GM19043 (cell line): ENCODE results near the gene HUS1.
"Not testable (repeated sequence)": the region's sequence is repeated elsewhere in the genome, so short reads cannot be mapped to it uniquely, and the experiment has no call there.

Experiments used
- ATAC-seq: cut with Tn5 transposase; IDR thresholded peaks from one replicate; pipeline ENCODE4 v1.9.1; 2021; ENCODE audit warnings: low read depth; ENCODE audit not compliant: unreplicated experiment

The HUS1 gene

GRCh38 chr7:47979145-47979831 lies at the start of gene HUS1:
TSS of gene HUS1 (minus strand) at chr7:47979615. CDS start at chr7:47979519, 96 bp downstream.
- peak; percentile 95 for ATAC-seq

GRCh38 chr7:48028938-48029337 lies 49.5 kb upstream of the HUS1 start, which contains the start of gene SUN3:
TSS of gene SUN3 (minus strand) at chr7:48029107. CDS start at chr7:48028938, 169 bp downstream.
- ATAC-seq, result no peak

DNA sequence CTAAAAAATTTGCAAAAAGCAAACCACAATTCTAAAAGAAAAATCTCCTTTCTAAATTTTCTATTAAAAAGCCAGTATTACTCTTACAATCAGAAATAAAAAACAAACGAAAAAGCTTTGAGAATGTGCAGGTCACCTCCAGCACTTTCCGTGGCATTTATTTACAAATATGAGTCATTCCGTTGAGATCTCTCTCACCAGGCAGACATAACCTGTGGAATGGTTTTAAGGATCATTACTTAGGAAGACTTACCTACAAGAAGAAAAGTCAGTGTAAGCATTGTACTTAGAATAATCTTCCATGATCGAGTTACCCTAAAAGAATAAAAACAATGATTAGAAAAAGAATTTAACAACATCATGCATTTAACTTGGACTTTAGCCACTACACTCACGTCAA lies 46.2 kb upstream of the HUS1 start:
- ATAC-seq, result no peak

- ATAC-seq, result no peak
Measured at GRCh38 chr7:48017674-48018073, 38.3 kb upstream of the HUS1 start.

GRCh38 chr7:48016641-48017040 lies 37.2 kb upstream of the HUS1 start:
- ATAC-seq, result no peak

GRCh38 chr7:48011951-48012350 lies 32.5 kb upstream of the HUS1 start:
- ATAC-seq, result no peak

GRCh38 chr7:48011323-48011722 lies 31.9 kb upstream of the HUS1 start:
- ATAC-seq, result no peak

DNA sequence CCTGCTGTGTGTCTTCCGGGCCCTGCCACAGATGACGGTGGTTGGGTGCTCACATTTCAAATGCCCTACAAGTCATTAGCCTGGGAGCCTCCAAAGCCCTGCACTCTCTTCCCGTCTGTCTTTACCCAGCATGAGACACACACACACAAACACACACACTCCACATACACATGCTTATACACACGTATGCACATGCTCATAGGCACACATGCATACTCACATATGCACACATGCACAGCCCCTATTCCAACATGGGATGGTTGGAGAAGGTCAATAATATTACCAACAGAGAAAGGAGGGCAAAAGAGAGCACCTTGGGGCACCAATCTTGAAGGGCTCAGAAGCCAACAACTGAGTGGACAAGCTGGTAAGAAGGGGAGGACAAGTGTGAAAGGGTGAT lies 30.5 kb upstream of the HUS1 start:
- ATAC-seq, result no peak

DNA sequence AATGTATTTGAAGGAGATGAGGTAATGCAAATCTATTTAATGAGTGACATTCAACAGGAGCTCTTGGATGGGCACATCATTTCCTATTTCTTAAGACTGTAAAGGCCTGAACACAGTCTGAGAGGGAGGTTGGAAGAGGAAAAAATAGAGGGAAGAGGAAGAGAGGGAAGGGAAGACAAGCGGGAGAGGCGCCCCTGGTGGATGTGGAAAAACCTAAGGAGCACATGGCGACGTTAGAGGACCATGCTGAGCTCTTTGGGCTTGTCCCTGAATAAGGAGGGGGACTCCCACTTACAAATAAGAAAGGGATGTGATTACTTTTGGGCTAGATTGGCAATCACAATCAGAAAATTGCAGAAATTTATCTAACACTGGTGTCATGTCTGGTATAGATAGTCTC lies 29.8 kb upstream of the HUS1 start:
- no peak for ATAC-seq

DNA sequence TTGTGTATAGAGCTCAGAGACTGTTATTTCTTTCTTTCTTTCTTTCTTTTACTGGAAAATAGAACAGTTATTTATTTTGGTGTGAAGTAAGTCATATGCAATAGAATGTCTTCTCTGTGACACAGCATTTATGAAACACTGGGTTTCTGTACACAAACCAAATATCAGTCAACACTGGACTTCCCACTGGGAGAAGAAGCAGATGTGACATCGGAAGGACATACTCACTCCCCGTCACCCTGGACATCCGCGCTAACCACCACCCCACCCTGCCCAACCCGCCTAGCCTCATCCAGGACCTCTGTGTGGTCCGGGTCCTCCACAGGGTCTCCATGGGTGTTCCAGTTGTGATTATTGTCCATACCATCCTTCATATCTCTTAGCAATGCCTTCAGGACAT lies 27.5 kb upstream of the HUS1 start:
- ATAC-seq, result no peak

GRCh38 chr7:48004638-48005037 lies 25.2 kb upstream of the HUS1 start:
- no peak for ATAC-seq

GRCh38 chr7:48004032-48004431 lies 24.6 kb upstream of the HUS1 start:
- ATAC-seq, result no peak

GRCh38 chr7:48000164-48000563 lies 20.7 kb upstream of the HUS1 start:
- not testable (repeated sequence) for ATAC-seq

DNA sequence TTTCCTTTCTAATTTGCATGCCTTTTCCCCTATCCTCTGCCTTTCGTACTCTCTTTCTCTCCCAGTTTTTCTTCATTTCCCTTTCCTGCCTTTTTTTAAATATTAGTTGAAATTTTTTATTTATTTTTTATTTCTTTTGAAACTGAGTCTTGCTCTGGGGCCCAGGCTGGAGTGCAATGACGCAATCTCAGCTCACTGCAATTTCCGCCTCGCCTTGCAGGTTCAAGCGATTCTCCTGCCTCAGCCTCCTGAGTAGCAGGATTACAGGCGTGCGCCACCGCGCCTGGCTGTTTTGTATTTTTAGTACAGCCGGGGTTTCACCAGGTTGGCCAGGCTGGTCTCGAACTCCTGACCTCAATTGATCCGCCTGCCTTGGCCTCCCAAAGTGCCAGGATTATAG lies 20.0 kb upstream of the HUS1 start:
- no peak for ATAC-seq

DNA sequence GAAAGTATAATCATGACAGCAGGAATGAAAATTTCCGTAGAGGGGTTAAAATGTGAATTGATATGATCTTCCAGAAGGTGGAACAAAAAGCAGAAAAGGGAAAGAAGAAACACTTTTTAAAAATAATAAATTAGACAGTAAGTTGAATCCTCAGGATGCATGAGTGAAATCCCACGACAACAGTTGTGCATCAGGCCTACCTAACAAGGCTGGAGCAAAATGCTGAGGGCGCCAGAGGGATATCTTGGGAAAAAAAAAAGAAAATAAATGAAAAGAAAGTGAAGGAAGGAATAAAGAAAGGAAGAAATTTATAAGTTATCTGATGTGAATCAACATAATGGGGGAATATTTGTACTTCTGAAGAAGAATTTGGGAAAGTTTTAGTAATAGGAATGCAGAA lies 13.0 kb upstream of the HUS1 start:
- no peak for ATAC-seq

GRCh38 chr7:47991741-47992311 lies 12.4 kb upstream of the HUS1 start:
- peak; percentile 98 for ATAC-seq

- no peak for ATAC-seq
Measured at GRCh38 chr7:47991270-47991669, 11.9 kb upstream of the HUS1 start.

- ATAC-seq, result no peak
Measured at GRCh38 chr7:47990592-47990991, 11.2 kb upstream of the HUS1 start.

DNA sequence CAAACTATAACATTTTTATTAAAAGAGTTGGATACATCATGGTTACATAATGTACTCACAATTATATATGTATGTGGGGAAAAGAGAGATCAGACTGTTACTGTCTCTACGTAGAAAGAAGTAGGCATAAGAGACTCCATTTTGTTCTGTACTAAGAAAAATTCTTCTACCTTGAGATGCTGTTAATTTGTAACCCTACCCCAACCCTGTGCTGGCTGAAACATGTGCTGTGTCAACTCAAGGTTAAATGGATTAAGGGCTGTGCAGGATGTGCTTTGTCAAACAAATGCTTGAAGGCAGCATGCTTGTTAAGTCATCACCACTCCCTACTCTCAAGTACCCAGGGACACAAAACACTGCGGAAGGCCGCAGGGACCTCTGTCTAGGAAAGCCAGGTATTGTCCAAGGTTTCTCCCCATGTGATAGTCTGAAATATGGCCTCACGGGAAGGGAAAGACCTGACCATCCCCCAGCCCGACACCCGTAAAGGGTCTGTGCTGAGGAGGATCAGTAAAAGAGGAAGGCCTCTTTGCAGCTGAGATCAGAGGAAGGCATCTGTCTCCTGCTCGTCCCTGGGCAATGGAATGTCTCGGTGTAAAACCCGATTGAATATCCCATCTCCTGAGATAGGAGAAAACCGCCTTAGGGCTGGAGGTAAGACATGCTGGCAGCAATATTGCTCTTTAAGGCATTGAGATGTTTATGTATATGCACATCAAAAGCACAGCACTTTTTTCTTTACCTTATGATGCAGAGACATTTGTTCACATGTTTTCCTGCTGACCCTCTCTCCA lies 10.4 kb upstream of the HUS1 start:
- ATAC-seq, result not testable (repeated sequence)

- ATAC-seq, result no peak
Measured at GRCh38 chr7:47988496-47989386, 9.3 kb upstream of the HUS1 start.

DNA sequence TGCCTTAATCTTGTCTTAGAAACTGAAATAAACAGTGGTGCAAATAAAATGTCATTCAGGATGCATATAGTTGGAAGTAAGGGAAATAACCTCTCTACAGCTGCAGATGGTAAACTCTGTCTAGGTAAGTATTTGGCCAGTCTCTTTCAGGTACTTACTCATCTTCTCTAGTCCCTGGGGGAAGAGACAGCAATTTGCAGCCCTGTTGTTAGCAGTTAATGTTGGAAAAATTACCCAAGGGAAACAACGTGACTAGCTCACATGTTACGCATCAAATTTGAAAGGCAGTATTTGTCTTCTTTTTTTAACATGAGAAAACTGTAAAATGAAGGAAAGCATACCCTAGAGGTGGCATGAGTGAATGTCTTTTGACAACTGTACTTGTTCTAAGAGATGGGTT lies 3.2 kb upstream of the HUS1 start:
- ATAC-seq, result no peak
